HG03354 (cell line): ENCODE measurements around the gene LRCH1.
A peak's percentile ranks its signal among the peaks of the same experiment; 100 is the strongest.

Experiments used
- ATAC-seq: cut with Tn5 transposase; IDR thresholded peaks from one replicate; pipeline ENCODE4 v1.9.1; 2021; ENCODE audit warnings: mild to moderate bottlenecking; ENCODE audit not compliant: unreplicated experiment, poor library complexity, severe bottlenecking

Gene LRCH1

DNA sequence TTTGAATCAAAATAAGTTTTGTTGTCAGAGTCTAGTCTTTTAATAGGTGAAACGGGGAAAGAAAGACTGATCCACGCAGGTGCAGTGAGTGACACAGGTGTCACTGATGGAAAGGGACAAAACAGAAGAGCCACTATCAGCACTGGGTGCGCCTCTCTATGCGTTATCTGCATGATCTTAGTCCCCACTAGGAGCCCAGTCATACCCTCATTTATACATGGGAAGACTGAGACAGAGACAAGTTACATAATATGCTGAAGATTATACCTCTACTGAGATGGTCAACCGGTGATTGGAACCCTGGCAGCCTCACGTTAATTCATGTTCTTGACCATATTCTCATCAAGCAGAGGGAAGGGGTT, 3.4 kb downstream of the LRCH1 start:
- ATAC-seq = no peak

DNA sequence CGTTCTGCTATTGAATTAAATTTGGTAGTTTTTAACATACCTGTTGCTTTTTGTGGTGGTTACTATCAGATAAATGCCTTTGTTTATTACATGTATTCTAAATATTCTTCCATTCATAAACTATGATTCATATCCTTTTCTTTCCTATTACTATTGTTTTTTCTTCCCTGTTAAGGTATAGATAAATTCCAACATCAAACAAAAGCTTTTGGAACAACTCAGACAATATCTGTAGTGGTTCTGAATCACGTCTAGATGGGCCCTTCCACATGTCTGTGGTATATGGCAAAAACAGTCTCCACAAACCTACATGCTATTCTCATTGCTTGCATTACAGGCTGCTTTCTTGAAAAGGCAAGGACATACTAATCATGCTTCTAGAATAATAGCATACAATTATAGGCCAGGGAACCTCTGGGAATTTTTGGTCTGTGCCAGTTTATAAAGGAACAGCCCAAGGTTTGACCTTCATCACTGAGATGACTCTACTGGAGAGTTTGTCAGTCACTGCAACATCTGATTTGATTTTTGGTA, 6.4 kb downstream of the LRCH1 start:
- no peak for ATAC-seq

GRCh38 chr13:46560778-46561177, 7.8 kb downstream of the LRCH1 start:
- no peak for ATAC-seq

- no peak for ATAC-seq
These were observed 8.3 kb downstream of the LRCH1 start for GRCh38 chr13:46561286-46561685.

- no peak for ATAC-seq
These were observed 8.7 kb downstream of the LRCH1 start for GRCh38 chr13:46561691-46562090.

GRCh38 chr13:46562152-46562551, 9.2 kb downstream of the LRCH1 start:
- ATAC-seq = no peak

DNA sequence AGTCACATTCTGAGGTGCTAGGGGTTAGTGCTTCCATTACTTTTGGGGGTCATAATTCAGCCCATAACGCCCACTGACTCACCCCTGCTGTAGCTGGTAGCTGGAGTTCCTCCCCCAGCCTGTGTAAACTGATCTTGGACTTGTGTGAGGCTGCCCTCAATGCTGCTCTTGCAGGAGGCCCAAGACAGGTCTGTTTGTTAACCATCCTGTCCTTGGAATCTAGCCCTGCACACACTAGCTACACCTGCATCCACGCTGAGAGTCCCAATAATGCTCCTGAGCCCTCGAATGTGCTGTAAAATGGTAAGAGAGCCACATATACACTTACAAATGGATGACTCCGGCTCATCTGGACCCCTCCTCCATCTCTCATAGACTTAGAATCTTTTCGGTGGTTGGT, 9.6 kb downstream of the LRCH1 start:
- no peak for ATAC-seq

DNA sequence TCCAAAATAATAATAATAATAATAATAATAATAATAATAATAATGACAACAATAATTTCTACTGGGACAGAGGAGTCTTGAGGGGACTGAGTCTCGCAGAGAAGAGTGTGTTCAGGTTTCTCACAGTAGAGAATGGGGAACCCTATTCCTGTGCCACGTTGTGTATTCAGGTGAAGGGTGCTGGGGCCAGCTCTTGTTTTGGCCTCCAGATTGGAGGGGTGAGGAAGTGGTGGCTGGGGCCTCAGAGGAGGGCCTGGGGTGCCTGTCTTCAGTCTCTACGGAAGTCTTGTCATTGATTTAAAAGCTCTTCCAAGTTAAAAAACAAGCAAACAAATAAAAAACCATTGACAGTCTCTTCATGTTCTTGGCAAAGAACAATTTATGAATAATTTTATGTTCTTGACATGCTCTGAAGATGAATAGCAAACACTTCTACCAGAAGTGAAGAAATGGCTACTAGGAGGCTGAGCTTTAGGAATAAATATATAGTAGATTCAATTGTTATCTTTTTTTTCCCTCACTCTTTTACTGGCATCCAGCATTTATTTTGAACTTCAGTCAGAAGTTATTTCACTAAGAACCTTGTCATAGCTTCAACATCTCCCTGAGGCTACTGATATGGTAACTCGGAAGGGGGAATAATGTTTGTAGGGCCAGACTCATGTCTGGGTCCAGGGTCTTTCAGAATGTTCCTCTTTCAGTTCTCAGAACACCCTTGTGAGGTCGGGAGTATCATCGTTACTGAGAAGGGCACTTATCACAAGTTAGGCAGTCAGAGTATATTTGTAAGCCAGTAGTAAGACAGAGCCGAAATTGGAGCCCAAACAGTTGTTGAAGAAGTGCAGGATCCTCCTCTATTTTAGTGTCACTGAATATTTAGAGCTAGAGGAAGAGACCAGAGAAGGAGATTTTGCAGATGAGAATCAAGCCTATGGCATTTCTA, 13.1 kb downstream of the LRCH1 start:
- ATAC-seq = no peak

- ATAC-seq = no peak
These were observed 14.7 kb downstream of the LRCH1 start for GRCh38 chr13:46567671-46568070.

DNA sequence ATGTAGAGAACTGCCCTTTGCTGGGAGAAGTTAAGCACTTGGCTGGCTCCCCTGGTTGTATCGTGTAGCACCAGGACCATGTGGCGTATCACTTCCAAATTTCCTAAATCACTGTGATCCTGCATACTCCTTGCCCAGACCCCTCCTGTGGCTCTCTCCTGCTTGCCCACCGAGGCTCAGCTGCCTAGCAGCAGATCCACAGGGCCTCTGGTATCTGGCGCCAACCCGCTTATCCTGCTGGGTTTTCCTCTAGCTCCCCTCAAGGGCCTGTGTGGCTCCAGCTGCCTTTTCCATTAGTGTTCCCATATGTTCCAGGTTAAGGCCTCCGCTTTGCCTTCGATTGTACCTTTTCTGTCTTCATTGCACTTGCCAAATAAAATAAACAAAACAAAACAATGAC, 16.5 kb downstream of the LRCH1 start:
- no peak for ATAC-seq

DNA sequence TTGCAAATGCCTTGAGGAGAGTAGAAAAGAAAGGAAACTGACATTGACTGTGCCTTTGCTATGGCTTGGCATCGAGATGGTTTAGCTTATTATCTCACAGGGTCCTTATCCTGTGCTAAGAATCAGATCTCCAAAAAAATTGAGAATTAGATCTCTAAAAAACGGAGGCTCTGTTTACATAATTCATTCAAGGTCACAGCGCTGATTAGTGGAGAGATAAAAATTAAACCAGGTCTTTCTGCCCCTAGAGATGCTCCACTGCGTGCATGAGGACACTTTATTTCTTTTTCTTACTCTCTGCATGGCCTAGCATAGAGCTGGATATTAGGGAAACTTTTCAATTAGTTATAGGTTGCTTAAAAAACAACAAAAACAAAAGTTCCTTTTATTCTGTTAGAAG, 17.3 kb downstream of the LRCH1 start:
- ATAC-seq = no peak

- ATAC-seq = no peak
These were observed 18.4 kb downstream of the LRCH1 start for GRCh38 chr13:46571189-46571908.

DNA sequence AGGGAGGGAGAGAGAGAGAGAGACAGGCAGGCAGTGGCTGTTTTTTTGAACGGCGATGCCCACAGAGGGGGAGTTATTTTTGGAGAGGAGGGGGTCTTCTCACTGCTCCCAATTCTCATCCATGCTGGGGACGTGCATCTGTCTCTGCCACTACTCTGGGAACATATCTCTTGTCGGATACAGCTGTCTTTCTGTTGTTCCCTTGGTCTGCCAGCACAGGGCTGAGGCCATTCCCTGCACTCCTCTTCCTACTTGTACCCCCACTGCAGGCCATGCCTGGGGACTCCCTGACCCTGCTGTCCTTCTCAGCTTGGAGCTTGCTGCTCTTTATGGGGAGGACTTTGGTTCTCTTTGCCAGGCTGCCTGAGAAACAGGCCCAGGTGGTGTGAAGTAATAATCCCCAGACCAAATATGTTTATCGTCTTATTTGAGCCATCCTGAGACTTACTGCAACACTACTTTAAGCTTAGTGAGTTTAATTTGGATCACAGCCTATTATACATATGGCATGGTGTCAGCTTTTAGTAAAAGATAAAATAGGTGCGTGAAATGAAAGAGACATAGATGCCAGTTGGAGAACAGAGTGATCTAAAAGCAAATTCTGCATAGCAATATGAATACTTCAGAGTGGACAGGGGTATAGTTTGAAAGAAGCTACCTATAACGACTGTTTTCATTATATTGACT, 19.1 kb downstream of the LRCH1 start:
- ATAC-seq = no peak

DNA sequence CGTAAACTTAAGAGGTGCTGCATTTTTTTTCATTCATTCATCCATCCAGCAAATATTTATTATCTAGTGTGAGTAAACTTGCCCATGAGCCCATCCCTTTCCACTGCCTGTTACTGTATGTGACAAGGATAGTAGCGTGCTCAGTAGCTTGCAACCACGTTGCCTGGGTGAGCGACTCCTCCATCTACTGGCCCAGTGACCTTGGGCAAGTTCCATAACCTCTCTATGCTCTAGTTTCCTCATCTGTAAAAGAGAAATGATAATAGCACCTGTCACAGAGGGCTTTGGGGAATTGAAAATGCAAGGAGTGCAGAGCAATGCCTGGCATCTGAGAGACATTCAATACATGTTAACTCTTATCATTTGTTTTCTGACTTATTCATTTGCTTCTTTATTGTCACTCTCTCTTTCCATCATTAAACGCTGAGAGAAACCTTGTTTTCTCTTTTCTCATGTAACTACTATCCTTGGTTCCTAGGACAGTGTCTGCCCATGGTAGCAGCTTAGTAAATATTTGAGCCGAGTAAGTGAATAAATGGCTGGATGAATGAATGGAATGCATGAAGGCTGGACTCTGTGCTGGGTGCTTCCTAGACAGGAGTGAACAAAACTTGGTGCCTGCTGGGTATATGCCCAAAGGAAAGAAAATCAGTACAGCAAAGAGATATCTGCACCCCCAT, 19.9 kb downstream of the LRCH1 start:
- peak; percentile 47 for ATAC-seq

GRCh38 chr13:46575301-46575771, 22.4 kb downstream of the LRCH1 start:
- peak; percentile 33 for ATAC-seq

- ATAC-seq = no peak
These were observed 22.9 kb downstream of the LRCH1 start for GRCh38 chr13:46575818-46576221.

- no peak for ATAC-seq
These were observed 23.8 kb downstream of the LRCH1 start for GRCh38 chr13:46576762-46577161.

DNA sequence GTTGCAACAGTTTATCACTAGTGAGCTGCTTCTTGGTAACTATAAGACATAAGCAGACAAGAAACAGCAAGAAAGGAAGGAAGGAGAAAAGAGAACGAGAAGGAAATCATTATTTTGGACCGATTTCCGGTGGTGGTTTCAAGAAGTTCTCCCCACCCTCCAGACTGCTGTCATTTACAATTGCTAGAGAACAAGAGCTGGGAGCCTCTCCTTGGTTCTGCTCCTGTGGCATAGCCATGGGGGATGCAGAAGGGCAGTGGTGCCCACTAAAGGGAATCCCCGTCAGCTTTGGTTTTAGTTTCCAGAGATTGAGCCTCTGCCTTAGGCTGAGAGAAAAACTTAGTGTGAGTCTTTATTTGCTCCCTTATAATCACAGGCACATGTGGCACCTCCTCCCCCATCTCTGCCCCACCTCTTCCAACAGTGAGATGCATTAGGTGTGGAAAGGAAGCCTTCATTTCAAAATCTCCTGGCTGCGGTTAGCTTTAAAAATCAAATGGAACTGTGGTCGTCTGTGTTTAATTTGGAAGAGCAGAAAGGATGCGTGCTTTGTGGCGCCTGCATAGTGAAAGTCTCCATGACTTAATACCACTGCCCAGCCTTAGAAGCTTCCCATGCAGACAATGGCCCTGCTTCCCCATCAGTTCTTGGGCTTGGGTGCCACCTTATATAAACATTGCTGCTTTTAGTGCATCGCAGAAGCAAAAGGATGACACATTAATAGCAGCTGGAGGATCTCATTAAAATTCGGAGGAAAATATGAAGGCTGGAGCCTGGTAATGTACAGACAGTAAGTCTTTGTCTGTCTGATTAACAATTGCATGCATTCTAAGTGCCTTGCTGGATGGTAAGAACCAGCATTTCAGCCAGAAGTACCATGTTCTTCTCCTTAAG, 25.0 kb downstream of the LRCH1 start:
- ATAC-seq = peak; percentile 20

- ATAC-seq = peak; percentile 60
These were observed 25.6 kb downstream of the LRCH1 start for GRCh38 chr13:46578590-46578975.
